Renal cortical epithelial cell (primary cell): ENCODE data around the gene ACTR3. TPM values are rescaled to one million over a fixed set of nuclear protein-coding genes. Genes with fewer than 3 reads are reported as not detected.
"Not testable (repeated sequence)": the region's sequence is repeated elsewhere in the genome, so short reads cannot be mapped to it uniquely, and the experiment has no call there.

Experiments
- DNase-seq: peaks from one replicate; pipeline ENCODE4 v3.0.0-alpha.2; 2011; ENCODE audit warnings: low read depth
- total RNA-seq: library from RNA; depleted of rRNA; stranded (reverse); fragments of >200 nt; gene quantifications from 2 replicates; pipeline ENCODE4 v1.2.3, GENCODE V29; 2014

Gene ACTR3
- total RNA-seq = 456 and 486 TPM in 2 replicates

DNA sequence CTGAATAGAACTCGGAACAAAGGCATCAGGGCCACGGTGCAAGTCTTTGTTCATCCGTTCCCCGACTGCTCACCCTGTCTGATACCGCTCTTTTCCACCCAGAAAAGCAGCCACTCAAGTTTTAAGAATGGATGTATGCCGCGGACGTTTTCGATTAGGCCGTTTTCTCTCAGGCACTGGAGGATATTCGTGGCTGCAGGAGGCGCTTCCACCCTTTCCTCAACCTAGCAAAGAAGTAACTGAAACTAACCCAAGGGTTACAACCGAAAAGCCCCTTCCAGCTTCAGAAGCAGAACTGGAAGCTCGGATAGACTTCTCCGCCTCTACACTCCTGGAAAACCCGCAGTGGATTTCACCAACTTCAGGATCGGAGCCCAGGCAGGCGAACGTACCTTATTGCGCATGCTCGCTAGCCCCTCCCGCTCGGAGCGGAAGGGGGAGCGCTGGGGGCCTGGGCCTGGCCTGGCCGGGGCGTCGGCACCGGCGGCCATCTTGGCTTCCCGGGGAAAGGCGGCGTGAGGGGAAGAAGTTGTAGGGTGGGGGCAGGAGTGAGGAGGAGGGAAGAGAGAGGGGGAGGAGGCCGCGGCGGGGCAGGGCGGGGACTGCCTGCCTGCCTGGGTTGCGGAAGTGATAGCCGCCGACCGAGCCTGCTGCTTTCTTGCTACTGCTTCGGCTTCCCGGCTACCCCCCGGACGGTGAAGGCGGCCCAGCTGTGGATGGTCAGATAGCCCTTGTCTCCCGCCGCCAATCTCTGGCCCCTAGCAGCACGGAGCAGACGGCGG lies at the start of gene ACTR3:
Gene ACTR3 (plus strand): TSS at position 619 of the 782 bp plus-strand sequence. CDS start 191 bp downstream, outside the sequence.
- DNase-seq = peak; percentile 95

DNA sequence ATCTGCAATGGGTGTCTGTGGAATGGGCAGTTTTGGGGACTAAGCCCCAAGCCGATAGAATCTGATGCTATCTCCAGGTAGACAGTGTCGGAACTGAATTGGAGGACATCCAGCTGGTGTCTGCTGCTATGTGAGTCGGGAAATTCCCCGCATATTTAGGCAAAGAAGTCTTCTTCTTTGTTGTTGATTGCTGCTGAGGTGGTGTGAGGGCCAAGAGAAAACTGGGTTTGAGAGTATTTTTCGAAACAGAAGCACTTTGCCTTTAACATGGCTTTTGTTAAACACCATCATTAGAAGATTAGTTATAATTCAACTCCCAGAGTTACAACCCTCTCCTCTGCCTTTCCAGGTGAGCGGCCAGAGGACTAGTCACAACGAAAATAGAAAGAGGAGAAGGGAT lies 49.4 kb upstream of the ACTR3 start:
- peak; percentile 36 for DNase-seq

DNA sequence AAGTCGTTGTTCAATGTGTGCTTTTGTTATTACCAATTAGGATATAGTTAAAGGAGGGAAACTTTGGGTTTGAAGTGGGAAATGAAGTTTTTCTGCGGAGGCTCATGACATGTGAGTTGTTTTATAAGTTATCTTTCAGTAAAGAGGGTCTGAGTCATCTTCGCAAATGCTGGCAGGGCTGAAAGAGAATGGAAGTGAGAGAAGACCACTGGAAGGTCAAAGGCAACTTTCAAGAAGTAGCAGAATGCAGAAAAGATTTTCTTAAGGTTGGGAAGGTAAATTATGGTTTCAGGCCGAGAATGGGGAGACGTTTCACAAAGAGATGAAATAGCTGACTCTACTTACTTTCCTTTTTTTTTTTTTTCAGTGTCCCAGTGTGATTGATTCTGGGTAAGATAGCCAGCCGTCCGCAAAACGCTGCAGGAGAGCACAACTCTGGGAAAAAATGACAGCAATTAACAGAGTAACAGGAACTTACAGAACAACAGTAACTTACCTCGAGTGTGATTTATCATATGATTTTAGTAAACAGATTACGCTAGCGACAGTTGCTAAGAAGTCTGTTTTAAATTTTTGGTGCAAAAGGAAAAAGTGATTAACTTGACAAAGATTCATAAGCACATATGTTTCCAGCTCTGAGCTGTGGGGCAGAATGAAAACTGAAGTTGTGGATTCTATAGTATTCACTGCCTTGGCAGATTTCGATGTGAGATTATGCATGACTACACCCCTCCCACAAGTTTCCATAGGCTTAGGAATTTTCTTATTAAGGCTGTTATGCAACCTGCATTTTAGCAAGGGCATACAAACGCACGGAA lies 46.8 kb upstream of the ACTR3 start:
- DNase-seq = peak; percentile 94

DNA sequence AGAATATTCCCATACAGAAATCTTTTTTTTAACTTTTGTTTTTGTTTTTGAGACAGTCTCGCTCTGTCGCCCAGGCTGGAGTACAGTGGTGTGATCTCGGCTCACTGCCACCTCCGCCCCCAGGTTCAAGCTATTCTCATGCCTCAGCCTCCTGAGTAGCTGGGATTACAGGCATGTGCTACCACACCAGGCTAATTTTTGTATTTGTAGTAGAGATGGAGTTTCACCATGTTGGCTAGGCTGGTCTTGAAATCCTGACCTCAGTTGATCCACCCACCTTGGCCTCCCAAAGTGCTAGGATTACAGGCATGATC lies 46.2 kb upstream of the ACTR3 start:
- not testable (repeated sequence) for DNase-seq

DNA sequence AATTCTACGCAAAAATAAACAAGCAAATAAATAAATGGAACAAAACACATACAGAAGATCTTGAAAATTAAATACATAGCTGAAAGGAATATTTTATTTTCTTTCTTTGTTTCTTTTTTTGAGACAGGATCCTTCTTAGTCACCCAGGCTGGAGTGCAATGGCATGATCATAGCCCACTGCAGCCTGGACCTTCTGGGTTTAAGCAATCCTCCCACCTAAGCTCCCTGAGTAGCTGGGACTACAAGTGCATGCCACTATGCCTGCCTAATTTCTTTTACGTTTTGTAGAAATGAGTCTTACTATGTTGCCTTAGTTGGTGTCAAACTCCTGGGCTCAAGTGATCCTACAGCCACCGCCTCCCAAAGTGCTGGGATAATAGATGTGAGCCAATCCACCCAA lies 44.6 kb upstream of the ACTR3 start:
- DNase-seq = no peak

DNA sequence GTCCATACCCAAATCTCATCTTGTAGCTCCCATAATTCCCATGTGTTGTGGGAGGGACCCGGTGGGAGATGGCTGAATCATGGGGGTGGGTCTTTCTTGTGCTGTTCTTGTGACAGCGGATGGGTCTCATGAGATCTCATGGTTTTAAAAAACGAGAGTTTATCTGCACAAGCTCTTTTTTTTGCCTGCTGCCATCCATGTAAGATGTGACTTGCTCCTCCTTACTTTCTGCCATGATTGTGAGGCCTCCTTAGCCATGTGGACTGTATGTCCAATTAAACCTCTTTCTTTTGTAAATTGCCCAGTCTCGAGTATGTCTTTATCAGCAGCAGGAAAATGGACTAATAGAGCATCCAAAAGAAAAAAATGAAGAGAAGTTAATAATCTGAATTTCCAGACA lies 44.1 kb upstream of the ACTR3 start:
- not testable (repeated sequence) for DNase-seq

- no peak for DNase-seq
Measured at GRCh38 chr2:113846429-113846828, 43.5 kb upstream of the ACTR3 start.

DNA sequence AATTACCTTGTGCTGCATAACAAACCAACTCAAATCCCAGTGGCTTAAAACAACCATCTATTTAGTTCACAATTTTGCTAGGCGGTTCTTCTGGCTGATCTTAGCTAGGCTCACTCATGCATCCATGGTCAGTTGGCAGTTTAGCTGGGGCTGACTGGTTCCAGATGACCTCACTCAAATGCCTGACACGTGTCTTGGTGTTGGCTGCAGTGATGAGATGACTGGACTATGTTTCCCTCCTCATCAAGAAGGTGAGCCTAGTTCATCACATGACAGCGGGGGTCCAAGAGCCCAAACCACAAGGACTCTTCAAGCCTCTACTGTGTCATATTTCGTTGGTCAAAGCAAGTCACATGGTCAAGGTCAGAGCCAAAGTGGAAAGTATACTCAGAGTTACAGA lies 42.7 kb upstream of the ACTR3 start:
- peak; percentile 96 for DNase-seq

GRCh38 chr2:113848758-113849415 lies 41.0 kb upstream of the ACTR3 start:
- DNase-seq = peak; percentile 92

DNA sequence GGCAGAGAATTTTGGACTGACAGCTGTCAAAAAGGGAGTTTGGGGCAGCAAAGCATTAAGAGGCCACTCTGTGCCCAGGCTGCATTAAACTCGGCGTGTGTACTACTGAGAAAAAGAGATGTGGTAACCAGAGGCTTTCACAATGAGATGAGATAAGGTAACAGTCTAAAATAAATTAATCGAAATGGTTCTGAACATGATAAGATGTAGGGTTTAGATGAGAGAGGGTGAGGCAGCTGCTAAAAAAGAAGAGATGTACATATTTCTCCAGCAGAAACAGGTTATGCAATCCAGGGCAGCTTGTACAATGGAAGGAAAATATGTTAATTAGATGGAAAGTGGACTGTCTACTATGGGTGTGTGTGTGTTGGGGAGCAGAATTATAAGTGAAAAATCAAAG lies 39.2 kb upstream of the ACTR3 start:
- no peak for DNase-seq

GRCh38 chr2:113851640-113852039 lies 38.2 kb upstream of the ACTR3 start:
- DNase-seq = no peak

GRCh38 chr2:113854208-113854607 lies 35.7 kb upstream of the ACTR3 start:
- no peak for DNase-seq

DNA sequence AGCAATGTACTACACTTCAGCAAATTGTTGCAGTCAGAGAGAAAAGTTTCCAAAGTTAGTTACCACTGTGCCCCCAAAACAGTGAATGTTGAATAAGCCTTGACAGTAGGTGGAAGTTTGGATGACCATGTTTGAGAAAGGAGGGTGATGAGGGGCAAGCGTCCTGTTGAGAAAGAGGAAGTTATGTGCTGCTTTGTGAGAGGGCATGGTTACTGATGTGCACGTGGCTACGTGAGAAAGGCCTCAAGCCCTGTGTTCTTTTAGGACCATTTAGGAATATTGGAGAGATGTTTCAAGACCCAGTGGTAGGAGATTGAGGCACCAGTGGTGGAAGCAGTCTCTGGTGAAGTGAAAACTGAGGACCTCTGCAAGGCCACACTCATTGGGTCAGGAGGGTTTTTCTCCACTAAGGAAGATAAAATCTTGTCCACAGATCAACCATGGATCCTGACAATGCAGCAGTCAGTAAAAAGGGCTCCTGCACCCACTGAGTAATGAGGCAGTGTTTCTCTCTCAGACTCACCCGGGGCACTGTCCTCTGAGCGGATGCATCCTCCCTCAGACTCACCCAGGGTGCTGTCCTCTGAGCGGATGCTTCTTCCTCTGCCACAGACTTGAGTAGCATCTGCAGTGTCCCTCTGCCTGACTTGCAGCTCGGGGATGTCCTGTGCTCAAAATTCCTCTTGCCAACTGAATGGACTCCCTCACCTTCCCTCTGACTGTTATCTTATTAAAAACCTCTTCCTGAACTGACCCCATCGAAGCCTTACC lies 34.7 kb upstream of the ACTR3 start:
- no peak for DNase-seq

- DNase-seq = no peak
Measured at GRCh38 chr2:113857464-113857863, 32.4 kb upstream of the ACTR3 start.

DNA sequence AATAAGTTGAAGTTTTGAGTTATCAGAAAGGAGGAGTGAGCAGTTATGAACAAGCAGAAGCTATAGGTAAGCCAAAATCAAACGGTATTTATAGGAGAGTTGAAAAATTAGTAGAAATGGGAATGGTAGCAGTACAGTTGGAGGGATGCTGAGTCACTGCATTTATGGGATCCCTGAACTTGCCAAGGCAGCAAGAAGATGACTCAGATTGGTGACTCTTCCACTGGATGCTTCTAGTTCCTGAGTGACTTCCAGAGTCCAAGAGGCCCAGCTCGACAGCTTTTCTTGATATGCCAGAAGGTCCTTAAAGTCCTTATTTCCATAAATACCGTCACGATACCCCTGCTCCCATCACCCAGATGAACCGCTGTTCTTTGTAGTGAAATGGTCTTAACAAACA lies 31.1 kb upstream of the ACTR3 start:
- DNase-seq = peak; percentile 94

- no peak for DNase-seq
Measured at GRCh38 chr2:113861740-113862139, 28.1 kb upstream of the ACTR3 start.

DNA sequence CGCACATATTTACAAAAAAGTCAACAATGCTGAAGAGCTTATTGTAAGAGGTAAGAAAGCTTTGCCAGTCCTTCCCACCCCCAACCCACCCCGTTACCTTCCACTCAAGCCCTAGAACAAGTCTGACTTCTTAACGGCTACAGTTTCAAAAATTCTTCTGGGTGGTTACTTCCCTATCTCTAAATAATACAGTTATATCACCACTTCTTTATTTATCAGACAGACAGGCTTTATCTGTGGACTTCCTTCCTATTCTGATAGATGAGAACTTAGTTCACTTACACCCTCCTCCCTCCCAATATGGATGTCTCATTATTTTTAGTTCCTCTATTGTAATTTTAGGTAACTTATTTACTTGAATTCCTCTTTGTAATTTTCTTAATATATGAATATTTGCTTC lies 26.7 kb upstream of the ACTR3 start:
- DNase-seq = no peak

- no peak for DNase-seq
Measured at GRCh38 chr2:113867571-113867970, 22.3 kb upstream of the ACTR3 start.

GRCh38 chr2:113869253-113869652 lies 20.6 kb upstream of the ACTR3 start:
- DNase-seq = no peak

GRCh38 chr2:113872201-113872600 lies 17.7 kb upstream of the ACTR3 start:
- peak; percentile 48 for DNase-seq

DNA sequence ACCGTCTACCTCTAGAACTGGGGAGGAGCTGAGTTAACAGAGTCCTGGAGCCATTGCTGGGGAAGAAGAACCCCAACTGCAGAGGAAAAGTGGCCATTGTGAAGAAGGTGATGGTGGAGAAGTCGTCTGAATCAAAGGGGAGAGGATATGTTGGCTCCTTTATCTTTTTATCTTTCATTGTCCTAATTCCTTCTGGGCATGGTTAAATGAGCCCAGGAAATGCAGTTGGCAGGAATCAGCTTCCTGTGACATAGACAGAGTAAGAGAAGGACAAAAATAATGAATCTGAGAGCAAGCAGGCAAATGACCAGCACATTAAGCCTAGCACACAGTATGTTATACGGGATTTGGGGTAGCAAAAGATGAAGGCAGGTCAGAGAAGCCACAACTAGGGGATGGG lies 16.0 kb upstream of the ACTR3 start:
- no peak for DNase-seq

GRCh38 chr2:113875135-113875534 lies 14.8 kb upstream of the ACTR3 start:
- DNase-seq = no peak
